K562 (cell line): ENCODE results near the gene ARHGAP31. TPM values are rescaled to one million over a fixed set of nuclear protein-coding genes. Genes with fewer than 3 reads are reported as not detected.

Experiments
- ATAC-seq: fragments of 200-7000 bp; cut with Tn5 transposase; 3 replicates; pipeline ENCODE4 v1.9.1; 2020; ENCODE audit warnings: moderate library complexity
- BruUV-seq: library from RNA; stranded (reverse); fragments of 400-500 nt; replicated peaks from 2 replicates; lab custom pipeline; 2021; lab: Mats Ljungman, UMichigan
- CTCF ChIA-PET: fragments of 300-600 bp; formaldehyde crosslinking; extraction: SDS; loops from one replicate; lab custom pipeline; 2021; ENCODE audit warnings: low intra/inter-chr PET ratio; lab: Yijun Ruan, JAX
- POLR2A ChIA-PET: fragments of 300-600, 350-650 bp; sonication (Branson Sonifier 250); formaldehyde crosslinking; extraction: SDS; loops from one replicate; lab custom pipeline; 2021; ENCODE audit warnings: antibody characterized with exemption, inconsistent platforms; lab: Yijun Ruan, JAX
- DNase-seq, 4 experiments: peaks; one replicate each; pipeline versions ENCODE4 v3.0.0 to v3.0.0-alpha.2; 2011 to 2018; ENCODE audit warnings: low spot score in 3 of 4, mixed read lengths in 3 of 4; ENCODE audit errors: extremely low read depth in 1 of 4
- FAIRE-seq: peaks from 2 replicates; lab custom pipeline; 2011; peaks lifted over from hg19 to GRCh38; lab: Jason Lieb, UNC
- H2AFZ ChIP-seq: 2 replicates; pipeline ENCODE4 v1.6.0; 2011; ENCODE audit warnings: low read depth, low read length, control low read depth, inconsistent platforms
- H3K27ac ChIP-seq: fragments of 200-600 bp; 3 replicates; pipeline ENCODE4 v1.8.0; 2011; ENCODE audit warnings: low read depth, mild to moderate bottlenecking, control low read depth, inconsistent platforms, low read length, moderate library complexity, mixed read lengths; ENCODE audit errors: extremely low read depth
- H3K27me3 ChIP-seq, 2 experiments: fragments of 300-600 bp in 1 of 2; 2 replicates in 1 of 2; 3 replicates in 1 of 2; pipeline versions ENCODE4 v1.6.0 to v1.8.0; 2011; ENCODE audit warnings: inconsistent platforms in 2 of 2, low read length in 2 of 2, mild to moderate bottlenecking in 1 of 2, mixed read lengths in 1 of 2, moderate library complexity in 1 of 2; ENCODE audit not compliant: control insufficient read depth in 2 of 2, insufficient read depth in 2 of 2
- H3K36me3 ChIP-seq: fragments of 300-600 bp; 3 replicates; pipeline ENCODE4 v1.8.0; 2011; ENCODE audit warnings: mild to moderate bottlenecking, low read length, inconsistent platforms; ENCODE audit not compliant: control insufficient read depth, insufficient read depth
- H3K4me1 ChIP-seq, 2 experiments: fragments of 200-600 bp in 1 of 2; replicated peaks in 1 of 2; 2 replicates in 1 of 2; 3 replicates in 1 of 2; pipeline versions ENCODE4 v1.5.1 to v1.8.0; 2011; ENCODE audit warnings: inconsistent platforms in 2 of 2, low read length in 2 of 2, mild to moderate bottlenecking in 1 of 2, mixed read lengths in 1 of 2, moderate library complexity in 1 of 2; ENCODE audit not compliant: control insufficient read depth in 2 of 2, insufficient read depth in 2 of 2
- H3K4me2 ChIP-seq: 2 replicates; pipeline ENCODE4 v1.6.1; 2011; ENCODE audit warnings: low read length, control low read depth, inconsistent platforms, mixed read lengths; ENCODE audit not compliant: insufficient read depth
- H3K4me3 ChIP-seq: fragments of 200-600 bp; sonication (generic), shearing (Covaris generic); 2 replicates; pipeline ENCODE4 v1.5.1; 2016; ENCODE audit warnings: control low read depth, inconsistent platforms
- H3K79me2 ChIP-seq: fragments of 200-600 bp; 3 replicates; pipeline ENCODE4 v1.8.0; 2011; ENCODE audit warnings: low read length, inconsistent platforms; ENCODE audit not compliant: control insufficient read depth, insufficient read depth
- H3K9ac ChIP-seq, 2 experiments: 2 replicates each; pipeline versions ENCODE4 v1.6.0 to v1.6.1; 2011; ENCODE audit warnings: low read depth in 2 of 2, low read length in 2 of 2, control low read depth in 1 of 2, inconsistent platforms in 1 of 2, mild to moderate bottlenecking in 1 of 2, mixed read lengths in 1 of 2; ENCODE audit not compliant: insufficient read depth in 1 of 2
- H3K9me1 ChIP-seq: one replicate; pipeline ENCODE4 v1.6.0; 2011; ENCODE audit warnings: inconsistent platforms, mild to moderate bottlenecking, low read length, moderate library complexity; ENCODE audit not compliant: control insufficient read depth, insufficient read depth
- H3K9me3 ChIP-seq: replicated peaks from 2 replicates; pipeline ENCODE4 v1.5.1; 2011; ENCODE audit warnings: low read depth, low read length, inconsistent platforms; ENCODE audit not compliant: control insufficient read depth, insufficient read depth
- H4K20me1 ChIP-seq: replicated peaks from 2 replicates; pipeline ENCODE4 v1.6.1; 2011; ENCODE audit warnings: low read length, inconsistent platforms, mixed read lengths; ENCODE audit not compliant: control insufficient read depth, insufficient read depth
- CHAMP1 ChIP-seq: fragments of 450-650 bp; IDR thresholded peaks from 2 replicates; pipeline ENCODE4 v1.6.1; 2016; ENCODE audit warnings: mild to moderate bottlenecking
- CXXC5 ChIP-seq: fragments of 250-450 bp; sonication (Bioruptor Pico); IDR thresholded peaks from 2 replicates; pipeline ENCODE4 v1.8.0; 2022; ENCODE audit warnings: inconsistent platforms, mild to moderate bottlenecking, moderate library complexity
- GTF2B ChIP-seq: IDR thresholded peaks from 2 replicates; pipeline ENCODE4 v1.6.1; 2011; ENCODE audit not compliant: insufficient read length; ENCODE audit errors: extremely low read depth
- HDAC6 ChIP-seq: IDR thresholded peaks from 2 replicates; pipeline ENCODE4 v1.6.1; 2012; ENCODE audit warnings: low read depth, mild to moderate bottlenecking, control low read depth, inconsistent platforms, low read length, moderate library complexity
- ILK ChIP-seq: fragments of 450-650 bp; IDR thresholded peaks from 2 replicates; pipeline ENCODE4 v1.6.1; 2016; ENCODE audit warnings: missing genetic modification characterization, low read depth, mild to moderate bottlenecking, missing compliant biosample characterization, moderate library complexity, borderline replicate concordance
- KDM2B ChIP-seq: fragments of 250-450 bp; sonication (Bioruptor Pico); IDR thresholded peaks from 2 replicates; pipeline ENCODE4 v1.8.0; 2021; ENCODE audit warnings: mild to moderate bottlenecking, moderate library complexity
- MCM3 ChIP-seq: fragments of 450-650 bp; IDR thresholded peaks from 2 replicates; pipeline ENCODE4 v1.6.1; 2016
- NFIC ChIP-seq: fragments of 450-650 bp; IDR thresholded peaks from 2 replicates; pipeline ENCODE4 v1.6.1; 2017; ENCODE audit warnings: mild to moderate bottlenecking, inconsistent platforms
- PHTF2 ChIP-seq: fragments of 250-450 bp; sonication (Bioruptor Pico); IDR thresholded peaks from 2 replicates; pipeline ENCODE4 v1.5.0; 2021; ENCODE audit warnings: mild to moderate bottlenecking
- RCOR1 ChIP-seq, 2 experiments: IDR thresholded peaks; 2 replicates each; pipeline ENCODE4 v1.6.1; 2012; ENCODE audit warnings: low read depth in 2 of 2, low read length in 2 of 2, borderline replicate concordance in 1 of 2, improper control_type of control experiment in 1 of 2
- TBL1XR1 ChIP-seq, 2 experiments: IDR thresholded peaks; 2 replicates each; pipeline ENCODE4 v1.6.1; 2012; ENCODE audit warnings: improper control_type of control experiment in 2 of 2, low read length in 2 of 2, mild to moderate bottlenecking in 1 of 2
- ZNF253 ChIP-seq: fragments of 250-450 bp; sonication (Bioruptor Pico); conservative IDR thresholded peaks from 2 replicates; pipeline ENCODE4 v1.6.1; 2021; ENCODE audit warnings: mild to moderate bottlenecking
- ZNF436 ChIP-seq: fragments of 250-450, 450-650 bp; sonication (Bioruptor Pico); formaldehyde crosslinking; IDR thresholded peaks from 2 replicates; pipeline ENCODE4 v1.7.0; 2020; ENCODE audit warnings: mild to moderate bottlenecking
- ZNF584 ChIP-seq: fragments of 200-800 bp; sonication (Bioruptor generic); IDR thresholded peaks from 2 replicates; pipeline ENCODE4 v1.6.1; 2016; ENCODE audit warnings: low read depth, mild to moderate bottlenecking, missing genetic modification characterization, missing compliant biosample characterization
- WGBS: fragments of 100-300 bp; shearing (Covaris generic); methylation state at CpG from one replicate; pipeline ENCODE4 v1.1.6; 2016; ENCODE audit warnings: low coverage, mixed read lengths; ENCODE audit not compliant: insufficient coverage; ENCODE audit errors: missing lambda C conversion rate; 5-methylcytosine and 5-hydroxymethylcytosine counted together
- in situ Hi-C: fragments of 300-500 bp; cut with MboI; formaldehyde crosslinking; loops from 4 replicates; pipeline ENCODE4 v1.15.0; 2018; ENCODE audit warnings: inconsistent platforms, mixed read lengths
- intact Hi-C: fragments of 100-400 bp; cut with micrococcal nuclease; formaldehyde crosslinking; loops from 2 replicates; pipeline ENCODE4 v1.14.2; 2022
- polyA plus RNA-seq, 8 experiments: library from polyadenylated mRNA; depleted of rRNA in 4 of 8; stranded (reverse) in 5 of 8; unstranded in 3 of 8; fragments of >200 nt; fragmentation: Nextera tagmentation in 2 of 8; fragmentation: Illumina TruSeq in 1 of 8; extraction: Ambion mirVana in 2 of 8; extraction: Trizol in 1 of 8; gene quantifications; 2 replicates each; pipeline versions ENCODE4 v1.2.1 to v1.2.3, GENCODE V29; 2011 to 2014; ENCODE audit warnings: inconsistent platforms in 1 of 8, missing spikeins in 1 of 8
- total RNA-seq, 7 experiments: library from RNA; depleted of rRNA in 6 of 7; stranded (reverse); fragments of >200 nt in 6 of 7; fragmentation: Illumina TruSeq in 2 of 7; extraction: Trizol in 2 of 7; gene quantifications; 2 replicates each; pipeline versions ENCODE4 v1.2.1 to v1.2.3, GENCODE V29; 2011 to 2021; ENCODE audit warnings: low replicate concordance in 1 of 7

ARHGAP31 gene
- total and polyA plus RNA-seq, 9 of the 15 experiments (the other 6 are each of a cell fraction or from before 2014, with no cell fraction given) = under 0.01 to 0.13 (median 0.06) TPM; not detected in 5

- BruUV-seq = no TSS peak
Observed at GRCh38 chr3:119245778-119246177, 48.4 kb upstream of the ARHGAP31 start.

GRCh38 chr3:119255214-119255613, 39.0 kb upstream of the ARHGAP31 start:
- H3K4me2 ChIP-seq = no peak overlapping the region
- H3K4me3 ChIP-seq = no peak overlapping the region
- no peak overlapping the region for H3K27ac ChIP-seq
- no peak for DNase-seq
- CTCF ChIA-PET = no interaction called here
- WGBS = 32% methylated on average over 2 of the region's 2 CpGs
- TF ChIP-seq ZNF584 (CRISPR knock-in tag) = no peak
- TF ChIP-seq GTF2B = no peak
- no peak for TF ChIP-seq MCM3
- TF ChIP-seq CXXC5 (CRISPR knock-in tag) = no peak
- no peak for TF ChIP-seq HDAC6
- no peak for TF ChIP-seq ILK (tag)
- TF ChIP-seq TBL1XR1 (IDR thresholded peaks at IDR 0.05; ENCODE audit: low read length in 2 of 2) = no peak
- TF ChIP-seq RCOR1 (IDR thresholded peaks at IDR 0.05; ENCODE audit: borderline replicate concordance in 1 of 2, low read depth in 2 of 2, low read length in 2 of 2) = no peak
- no peak for TF ChIP-seq ZNF436 (CRISPR knock-in tag)
- TF ChIP-seq ZNF253 (CRISPR knock-in tag) = no peak
- no peak for TF ChIP-seq KDM2B (CRISPR knock-in tag)
- no peak for TF ChIP-seq CHAMP1
- intact Hi-C loops = no loop called here
- ATAC-seq = no peak
- H4K20me1 ChIP-seq = no peaks in the 10 kb centered on the region
- POLR2A ChIA-PET = no interaction called here
- in situ Hi-C loops = no loop called here
- H3K9me1 ChIP-seq = no peaks in the 10 kb centered on the region
- no peaks in the 10 kb centered on the region for H3K79me2 ChIP-seq
- no peak overlapping the region for H3K9ac ChIP-seq
- FAIRE-seq = no peak
- no TSS peak for BruUV-seq
- no peak overlapping the region for H2AFZ ChIP-seq
- H3K27me3 ChIP-seq = no peaks in the 10 kb centered on the region
- H3K36me3 ChIP-seq = no peaks in the 10 kb centered on the region
- H3K4me1 ChIP-seq = no peaks in the 10 kb centered on the region
- H3K9me3 ChIP-seq = no peaks in the 10 kb centered on the region

More at GRCh38 chr3:119245778-119246177, 48.4 kb upstream of the ARHGAP31 start:
- Histone ChIP-seq H3K27ac (no peak overlapping the region), H3K9me1 (no peaks in the 10 kb centered on the region), H3K27me3 (no peaks in the 10 kb centered on the region), H3K4me3 (no peak overlapping the region), H3K9ac (no peak overlapping the region), H3K36me3 (no peaks in the 10 kb centered on the region), H3K9me3 (no peaks in the 10 kb centered on the region), H3K4me2 (no peak overlapping the region), H2AFZ (0 out of 2 replicates have a peak overlapping the region, but pooled peaks have one; percentile 40), H4K20me1 (no peaks in the 10 kb centered on the region), H3K79me2 (no peaks in the 10 kb centered on the region), H3K4me1 (peaks cover 6 to 8% of the 10 kb centered on the region in 2 experiments; a peak in 3 of 5 replicates)
- no peak for ATAC-seq
- TF ChIP-seq NFIC = peak; percentile 76
- no peak for TF ChIP-seq PHTF2 (CRISPR knock-in tag)
- FAIRE-seq = no peak
- in situ Hi-C loops = loop anchor here (25.0 kb wide), 1 partner anchor 358 kb away; no protein-coding TSS in a partner anchor
- CTCF ChIA-PET = no interaction called here
- WGBS = 55% methylated on average over 2 of the region's 2 CpGs
- intact Hi-C loops = loop anchor here (10.0 kb wide), 1 partner anchor 211 kb away; the partner anchor contains the start of gene IGSF11
- DNase-seq = peak in 1 of 4 experiments; percentile 28
- POLR2A ChIA-PET = no interaction called here
